PFSK-1 (cell line): ENCODE measurements around the gene ADCY7.

ENCODE experiments used
- POLR2AphosphoS5 ChIP-seq: IDR thresholded peaks from 2 replicates; pipeline ENCODE4 v1.6.1; 2012; ENCODE audit warnings: low read depth, mild to moderate bottlenecking, control low read depth, low read length, moderate library complexity
- REST ChIP-seq, 2 experiments: IDR thresholded peaks; 2 replicates each; pipeline versions ENCODE4 v1.6.1 to v1.8.0; 2011 to 2012; ENCODE audit warnings: low read depth in 2 of 2, low read length in 2 of 2, control low read depth in 1 of 2, inconsistent platforms in 1 of 2, mild to moderate bottlenecking in 1 of 2, moderate library complexity in 1 of 2; ENCODE audit not compliant: insufficient read depth in 1 of 2
- SIN3A ChIP-seq: IDR thresholded peaks from 2 replicates; pipeline ENCODE4 v1.6.1; 2012; ENCODE audit warnings: mild to moderate bottlenecking, low read length, moderate library complexity, borderline replicate concordance; ENCODE audit not compliant: insufficient read depth

- TF ChIP-seq REST (IDR thresholded peaks at IDR 0.05; ENCODE audit: insufficient read depth in 1 of 2, low read depth in 2 of 2, low read length in 2 of 2) = no peak
- no peak for TF ChIP-seq POLR2AphosphoS5
- no peak for TF ChIP-seq SIN3A
These were observed 14.8 kb upstream of the ADCY7 start for GRCh38 chr16:50251375-50252081.
